Subcutaneous adipose tissue (tissue), 4 donors: ENCODE measurements around the gene PAX3. TPM values are rescaled to one million over a fixed set of nuclear protein-coding genes. Genes with fewer than 3 reads are reported as not detected.

Experiments
- CTCF ChIP-seq: fragments of 450-650 bp; IDR thresholded peaks from one replicate; pipeline ENCODE4 v1.5.1; 2016; ENCODE audit warnings: low read depth, mild to moderate bottlenecking, control low read depth, antibody characterized with exemption, moderate library complexity
- total RNA-seq, 4 donors: library from RNA; depleted of rRNA; stranded (reverse); fragments of >200 nt; gene quantifications; one replicate each; pipeline ENCODE4 v1.1.0, GENCODE V29; 2016

The PAX3 gene
- total RNA-seq, 4 donors from 2014 or later, result 0.51 TPM; not detected in 3

- TF ChIP-seq CTCF, result no peak
Observed at GRCh38 chr2:222232372-222232771, 66.4 kb downstream of the PAX3 start.

- no peak for TF ChIP-seq CTCF
Observed at GRCh38 chr2:222228054-222228453, 70.7 kb downstream of the PAX3 start.

GRCh38 chr2:222218786-222219185, 80.0 kb downstream of the PAX3 start:
- no peak for TF ChIP-seq CTCF

DNA sequence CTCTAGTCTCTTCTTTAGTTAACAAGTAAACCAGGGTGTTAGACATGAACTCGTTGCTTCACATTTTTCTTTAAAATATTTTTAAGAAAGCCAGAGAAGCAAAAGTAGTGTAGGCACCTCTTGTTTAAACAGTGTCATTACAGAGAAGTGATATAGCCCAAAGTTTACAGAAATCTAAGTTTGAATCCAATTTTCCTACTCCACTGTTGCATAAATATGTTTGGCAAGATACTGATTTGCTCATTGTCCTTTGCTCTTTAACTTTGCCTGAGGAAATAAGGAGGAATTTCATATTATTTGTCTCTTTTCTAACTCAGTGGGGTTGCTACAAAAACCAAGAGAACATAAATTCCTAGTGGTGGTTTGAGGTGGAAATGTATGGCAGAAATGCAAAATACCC, 81.1 kb downstream of the PAX3 start:
- TF ChIP-seq CTCF, result no peak

DNA sequence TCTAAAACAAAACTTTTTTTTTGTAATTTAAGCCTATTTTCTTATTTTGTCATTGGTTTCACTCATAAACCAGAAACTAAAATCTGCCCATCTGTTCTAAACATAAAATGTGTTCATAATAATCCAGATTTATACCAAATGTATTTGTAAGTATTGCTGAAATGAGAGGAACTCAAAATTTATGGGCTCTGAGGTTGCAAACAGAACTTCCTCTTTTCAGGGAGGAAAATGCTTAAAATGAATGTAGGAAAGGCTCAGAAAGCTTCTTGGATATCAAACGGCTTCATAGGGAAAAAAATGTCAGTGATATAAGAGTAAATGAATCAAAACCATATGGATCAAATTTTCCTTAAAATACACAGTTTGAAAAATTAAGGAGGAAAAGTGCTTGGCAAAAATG, 83.9 kb downstream of the PAX3 start:
- no peak for TF ChIP-seq CTCF

DNA sequence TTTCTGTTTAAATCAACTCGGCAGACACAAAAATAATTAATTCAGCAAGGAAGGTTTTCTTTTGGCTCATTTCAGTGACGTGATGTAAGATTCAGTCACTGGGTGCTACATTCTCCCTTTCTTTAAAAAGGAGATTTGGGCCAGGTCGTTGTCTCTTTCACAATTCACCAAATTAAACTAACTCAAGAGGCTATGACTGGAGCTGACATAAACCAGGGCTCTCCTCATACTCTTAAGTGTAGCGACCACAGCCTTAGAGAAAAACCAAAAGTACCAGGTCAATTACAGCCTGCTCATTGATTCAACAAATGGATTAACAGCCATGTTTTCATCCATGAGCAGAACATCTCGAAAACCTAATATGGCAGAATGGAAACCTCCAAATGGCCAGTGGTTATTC, 85.7 kb downstream of the PAX3 start:
- TF ChIP-seq CTCF, result no peak

GRCh38 chr2:222212571-222212970, 86.2 kb downstream of the PAX3 start:
- TF ChIP-seq CTCF, result no peak
